K562 (cell line): ENCODE results near the gene IARS2. TPM values are rescaled to one million over a fixed set of nuclear protein-coding genes. Genes with fewer than 3 reads are reported as not detected.

Source experiments
- ATF6 ChIP-seq: sonication (generic); formaldehyde crosslinking; IDR thresholded peaks from 2 replicates; pipeline ENCODE4 v1.4.0; 2020; ENCODE audit warnings: mild to moderate bottlenecking, missing genetic modification reagents
- BRF2 ChIP-seq: IDR thresholded peaks from 3 replicates; pipeline ENCODE4 v1.6.1; 2011; ENCODE audit warnings: borderline replicate concordance, mild to moderate bottlenecking; ENCODE audit not compliant: insufficient read length, insufficient read depth
- C11orf30 ChIP-seq: fragments of 450-650 bp; IDR thresholded peaks from 2 replicates; pipeline ENCODE4 v1.6.1; 2016; ENCODE audit warnings: low read depth, mild to moderate bottlenecking
- FOXA1 ChIP-seq: fragments of 450-650 bp; IDR thresholded peaks from 2 replicates; pipeline ENCODE4 v1.6.1; 2016; ENCODE audit warnings: mild to moderate bottlenecking, borderline replicate concordance
- IRF9 ChIP-seq: fragments of 450-650 bp; IDR thresholded peaks from 2 replicates; pipeline ENCODE4 v1.6.1; 2016; ENCODE audit warnings: missing biosample characterization, missing genetic modification characterization
- MEF2A ChIP-seq: IDR thresholded peaks from 2 replicates; pipeline ENCODE4 v1.6.1; 2011; ENCODE audit warnings: low read depth, mild to moderate bottlenecking, low read length, moderate library complexity; ENCODE audit not compliant: control insufficient read depth
- NONO ChIP-seq, 2 experiments: fragments of 200-400 bp in 1 of 2; fragments of 450-650 bp in 1 of 2; formaldehyde crosslinking in 1 of 2; IDR thresholded peaks; 2 replicates each; pipeline ENCODE4 v1.6.1; 2017; ENCODE audit warnings: low read depth in 2 of 2, mild to moderate bottlenecking in 2 of 2, moderate library complexity in 2 of 2, low read length in 1 of 2
- PKNOX1 ChIP-seq: fragments of 450-650 bp; IDR thresholded peaks from 2 replicates; pipeline ENCODE4 v1.6.1; 2016
- POLR2G ChIP-seq: fragments of 200-400 bp; formaldehyde crosslinking; IDR thresholded peaks from 2 replicates; pipeline ENCODE4 v1.6.1; 2017; ENCODE audit warnings: low read depth, mild to moderate bottlenecking, antibody characterized with exemption, low read length, moderate library complexity
- PRPF4 ChIP-seq: fragments of 200-400 bp; formaldehyde crosslinking; IDR thresholded peaks from one replicate; pipeline ENCODE4 v1.6.1; 2017; ENCODE audit warnings: low read length, low read depth, mild to moderate bottlenecking; ENCODE audit not compliant: insufficient read depth, poor library complexity, severe bottlenecking
- PURB ChIP-seq: sonication (generic); formaldehyde crosslinking; IDR thresholded peaks from 2 replicates; pipeline ENCODE4 v1.9.0; 2021; ENCODE audit warnings: low read depth, mild to moderate bottlenecking, missing genetic modification reagents
- ZNF184 ChIP-seq: sonication (generic); formaldehyde crosslinking; IDR thresholded peaks from 2 replicates; pipeline ENCODE4 v1.5.0; 2020; ENCODE audit warnings: missing genetic modification reagents
- ZNF280B ChIP-seq: fragments of 250-450 bp; sonication (Bioruptor Pico); IDR thresholded peaks from 2 replicates; pipeline ENCODE4 v1.5.1; 2021; ENCODE audit warnings: mild to moderate bottlenecking
- ZNF3 ChIP-seq: fragments of 250-450 bp; sonication (Bioruptor Pico); IDR thresholded peaks from 2 replicates; pipeline ENCODE4 v1.5.0; 2021; ENCODE audit warnings: mild to moderate bottlenecking, moderate library complexity
- ZNF41 ChIP-seq: fragments of 250-450 bp; sonication (Bioruptor Pico); conservative IDR thresholded peaks from 2 replicates; pipeline ENCODE4 v1.4.0; 2020; ENCODE audit warnings: mild to moderate bottlenecking
- polyA plus RNA-seq, 8 experiments: library from polyadenylated mRNA; depleted of rRNA in 4 of 8; stranded (reverse) in 5 of 8; unstranded in 3 of 8; fragments of >200 nt; fragmentation: Nextera tagmentation in 2 of 8; fragmentation: Illumina TruSeq in 1 of 8; extraction: Ambion mirVana in 2 of 8; extraction: Trizol in 1 of 8; gene quantifications; 2 replicates each; pipeline versions ENCODE4 v1.2.1 to v1.2.3, GENCODE V29; 2011 to 2014; ENCODE audit warnings: inconsistent platforms in 1 of 8, missing spikeins in 1 of 8
- total RNA-seq, 7 experiments: library from RNA; depleted of rRNA in 6 of 7; stranded (reverse); fragments of >200 nt in 6 of 7; fragmentation: Illumina TruSeq in 2 of 7; extraction: Trizol in 2 of 7; gene quantifications; 2 replicates each; pipeline versions ENCODE4 v1.2.1 to v1.2.3, GENCODE V29; 2011 to 2021; ENCODE audit warnings: low replicate concordance in 1 of 7

Gene IARS2
- total and polyA plus RNA-seq, 9 of the 15 experiments (the other 6 are each of a cell fraction or from before 2014, with no cell fraction given): 39.6 to 127 (median 93.8) TPM

GRCh38 chr1:220089650-220090556 lies 4.0 kb upstream of the IARS2 start, which contains the start of gene BPNT1 (continued):
- TF ChIP-seq BRF2 (no peak), ZNF184 (CRISPR knock-in tag) (no peak), PKNOX1 (peak; percentile 75), FOXA1 (no peak), ZNF3 (CRISPR knock-in tag) (no peak), ZNF41 (CRISPR knock-in tag) (no peak; the same call in 1 of the 2 replicates), PRPF4 (no peak), IRF9 (tag) (no peak), ZNF280B (CRISPR knock-in tag) (no peak), MEF2A (no peak), C11orf30 (peak; percentile 65; the same call in 1 of the 2 replicates), PURB (CRISPR knock-in tag) (no peak), NONO (IDR thresholded peaks at IDR 0.05; ENCODE audit: low read depth in 2 of 2, low read length in 1 of 2) (no peak), POLR2G (0 out of 2 replicates have a peak, but pooled peaks have one; percentile 26), ATF6 (no peak)
